Muscle layer of duodenum (tissue), 2 donors: ENCODE measurements around the gene CAMK1D.

ENCODE experiments used
- H3K27ac ChIP-seq: one replicate; pipeline ENCODE4 v1.7.0; 2013; ENCODE audit warnings: mild to moderate bottlenecking, low read length
- H3K27me3 ChIP-seq: one replicate; pipeline ENCODE4 v1.7.0; 2013; ENCODE audit warnings: low read depth, mild to moderate bottlenecking, control low read depth, low read length
- H3K36me3 ChIP-seq, 2 donors: one replicate each; pipeline ENCODE4 v1.7.0; 2013; ENCODE audit warnings: low read length in 2 of 2, control low read depth in 1 of 2, mild to moderate bottlenecking in 1 of 2; ENCODE audit not compliant: insufficient read depth in 2 of 2, control insufficient read depth in 1 of 2
- H3K4me1 ChIP-seq, 2 donors: one replicate each; pipeline ENCODE4 v1.7.0; 2013; ENCODE audit warnings: low read length in 2 of 2, mild to moderate bottlenecking in 2 of 2, control low read depth in 1 of 2, moderate library complexity in 1 of 2; ENCODE audit not compliant: insufficient read depth in 2 of 2, control insufficient read depth in 1 of 2
- H3K4me3 ChIP-seq, 2 donors: one replicate each; pipeline ENCODE4 v1.7.0; 2013; ENCODE audit warnings: low read length in 2 of 2, low read depth in 1 of 2, mild to moderate bottlenecking in 1 of 2
- H3K9me3 ChIP-seq, 2 donors: one replicate each; pipeline ENCODE4 v1.7.0; 2013; ENCODE audit warnings: low read length in 2 of 2, control low read depth in 1 of 2, mild to moderate bottlenecking in 1 of 2; ENCODE audit not compliant: control insufficient read depth in 1 of 2
- donor health status: healthy.

The CAMK1D gene

DNA sequence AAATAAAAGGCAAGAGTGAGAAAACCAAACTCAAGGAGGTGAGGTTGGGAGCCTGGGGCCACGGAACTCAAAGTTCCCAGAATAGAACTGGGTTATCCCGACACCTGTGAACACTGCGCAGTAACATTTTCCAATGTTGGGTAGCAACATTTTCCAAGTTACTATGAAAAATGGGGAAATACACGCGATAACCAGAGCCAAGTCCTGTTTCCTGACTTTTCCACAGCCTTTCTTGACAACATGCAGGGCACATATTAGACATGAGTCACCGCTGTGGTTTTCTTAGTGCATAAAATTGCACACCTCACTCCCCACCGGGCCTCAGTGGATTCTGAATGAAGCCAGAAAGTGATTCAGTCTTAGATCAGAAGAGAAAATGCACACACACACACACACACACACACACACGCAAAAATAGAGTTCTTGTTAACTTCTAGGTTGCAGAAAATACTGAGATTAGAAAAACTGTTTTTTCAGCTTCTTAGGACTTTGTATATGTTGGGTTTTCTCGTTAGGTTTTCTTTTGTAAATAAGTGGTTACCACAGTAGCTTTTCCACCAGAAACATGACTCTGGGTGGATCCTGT lies 70.0 kb downstream of the CAMK1D start:
- no peaks in the 10 kb centered on the region for H3K27me3 ChIP-seq
- H3K36me3 ChIP-seq = no peaks in the 10 kb centered on the region
- no peak overlapping the region for H3K27ac ChIP-seq
- no peak overlapping the region for H3K4me3 ChIP-seq
- no peaks in the 10 kb centered on the region for H3K9me3 ChIP-seq
- H3K4me1 ChIP-seq = peaks cover 0 to 11% of the 10 kb centered on the region in 2 donors

- Histone ChIP-seq H3K27me3 (no peaks in the 10 kb centered on the region), H3K4me1 (peaks cover 0 to 11% of the 10 kb centered on the region in 2 donors), H3K9me3 (no peaks in the 10 kb centered on the region), H3K4me3 (no peak overlapping the region), H3K36me3 (no peaks in the 10 kb centered on the region), H3K27ac (no peak overlapping the region)
Observed at GRCh38 chr10:12420530-12421120, 71.3 kb downstream of the CAMK1D start.

- no peak overlapping the region for H3K27ac ChIP-seq
- H3K9me3 ChIP-seq = no peaks in the 10 kb centered on the region
- H3K36me3 ChIP-seq = no peaks in the 10 kb centered on the region
- no peaks in the 10 kb centered on the region for H3K27me3 ChIP-seq
- H3K4me1 ChIP-seq = peaks cover 0 to 5% of the 10 kb centered on the region in 2 donors
- H3K4me3 ChIP-seq = no peak overlapping the region
Observed at GRCh38 chr10:12422189-12422588, 72.8 kb downstream of the CAMK1D start.

DNA sequence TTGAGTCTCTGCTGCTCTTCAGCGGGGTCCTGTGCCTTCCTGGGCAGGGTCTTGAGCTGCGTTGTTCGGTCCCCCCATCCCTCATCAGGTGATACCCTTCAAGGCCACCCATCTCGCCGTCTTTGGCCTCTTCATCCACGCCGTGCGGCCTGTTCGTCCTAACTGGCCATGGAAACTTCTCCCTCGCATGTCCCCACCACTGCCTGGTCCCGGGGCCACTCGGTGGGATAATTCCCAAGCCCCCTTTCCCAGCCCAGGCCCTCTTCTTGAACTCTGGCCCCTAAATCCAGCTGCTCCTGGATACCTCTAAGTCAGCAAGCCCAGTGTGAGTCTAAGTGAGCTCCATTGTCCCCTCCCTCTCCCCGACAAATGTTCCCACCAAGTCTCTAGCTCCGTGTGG lies 74.5 kb downstream of the CAMK1D start:
- Histone ChIP-seq H3K9me3 (no peaks in the 10 kb centered on the region), H3K4me1 (peaks cover 0 to 5% of the 10 kb centered on the region in 2 donors), H3K27ac (no peak overlapping the region), H3K27me3 (no peaks in the 10 kb centered on the region), H3K4me3 (no peak overlapping the region), H3K36me3 (no peaks in the 10 kb centered on the region)

- Histone ChIP-seq H3K36me3 (no peaks in the 10 kb centered on the region), H3K27ac (no peak overlapping the region), H3K27me3 (no peaks in the 10 kb centered on the region), H3K9me3 (no peaks in the 10 kb centered on the region), H3K4me1 (no peaks in the 10 kb centered on the region), H3K4me3 (no peak overlapping the region)
Observed at GRCh38 chr10:12427276-12427675, 77.9 kb downstream of the CAMK1D start.

- Histone ChIP-seq H3K27ac (no peak overlapping the region), H3K27me3 (no peaks in the 10 kb centered on the region), H3K4me1 (no peaks in the 10 kb centered on the region), H3K36me3 (no peaks in the 10 kb centered on the region), H3K9me3 (no peaks in the 10 kb centered on the region), H3K4me3 (no peak overlapping the region)
Observed at GRCh38 chr10:12428447-12429135, 79.2 kb downstream of the CAMK1D start.

GRCh38 chr10:12430406-12430982 lies 81.1 kb downstream of the CAMK1D start:
- H3K4me3 ChIP-seq = no peak overlapping the region
- no peaks in the 10 kb centered on the region for H3K36me3 ChIP-seq
- no peak overlapping the region for H3K27ac ChIP-seq
- H3K4me1 ChIP-seq = peaks cover 0 to 3% of the 10 kb centered on the region in 2 donors
- no peaks in the 10 kb centered on the region for H3K9me3 ChIP-seq
- no peaks in the 10 kb centered on the region for H3K27me3 ChIP-seq

- Histone ChIP-seq H3K27ac (no peak overlapping the region), H3K9me3 (no peaks in the 10 kb centered on the region), H3K36me3 (no peaks in the 10 kb centered on the region), H3K27me3 (no peaks in the 10 kb centered on the region), H3K4me1 (peaks cover 0 to 4% of the 10 kb centered on the region in 2 donors), H3K4me3 (no peak overlapping the region)
Observed at GRCh38 chr10:12431151-12432101, 82.1 kb downstream of the CAMK1D start.

DNA sequence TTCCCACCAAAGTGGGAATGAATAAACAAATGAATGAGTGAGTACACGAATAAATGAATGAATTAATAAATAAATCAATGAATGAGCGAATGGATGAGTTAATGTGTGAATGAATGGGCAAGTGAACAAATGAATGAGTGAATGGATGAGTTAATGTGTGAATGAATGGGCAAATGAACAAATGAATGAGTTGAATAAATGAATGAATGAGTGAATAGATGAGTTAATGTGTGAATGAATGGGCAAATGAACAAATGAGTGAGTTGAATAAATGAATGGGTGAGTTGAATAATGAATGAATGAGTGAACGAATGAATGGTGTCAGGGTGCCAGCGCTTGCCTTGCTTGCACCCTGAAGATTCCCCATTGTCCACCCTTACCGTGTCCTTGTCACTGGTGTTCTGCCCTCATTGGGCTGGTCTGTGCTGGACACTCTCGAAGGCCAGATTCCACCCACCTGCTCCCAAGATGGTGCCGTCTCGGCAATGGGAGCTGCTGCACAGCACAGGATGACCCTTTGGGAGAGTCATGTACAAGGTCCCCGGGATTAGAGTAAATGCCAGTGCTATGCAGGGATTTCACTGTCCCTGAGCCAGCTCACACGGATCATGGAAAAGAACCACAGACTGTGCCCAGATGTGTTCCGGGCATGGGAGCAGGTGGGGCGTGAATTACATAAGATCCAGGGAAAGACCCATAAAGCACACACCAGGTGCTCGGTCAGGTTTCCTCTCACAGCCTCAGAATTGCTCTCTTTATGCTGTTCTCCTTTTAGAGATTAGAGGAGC lies 83.2 kb downstream of the CAMK1D start:
- Histone ChIP-seq H3K27ac (no peak overlapping the region), H3K4me3 (no peak overlapping the region)

GRCh38 chr10:12434277-12434676 lies 84.9 kb downstream of the CAMK1D start:
- no peak overlapping the region for H3K27ac ChIP-seq
- no peaks in the 10 kb centered on the region for H3K36me3 ChIP-seq
- no peak overlapping the region for H3K4me3 ChIP-seq
- no peaks in the 10 kb centered on the region for H3K27me3 ChIP-seq
- no peaks in the 10 kb centered on the region for H3K9me3 ChIP-seq
- H3K4me1 ChIP-seq = peaks cover 0 to 4% of the 10 kb centered on the region in 2 donors

More for the DNA sequence above, 83.2 kb downstream of the CAMK1D start:
- Histone ChIP-seq H3K9me3 (no peaks in the 10 kb centered on the region), H3K4me1 (peaks cover 0 to 4% of the 10 kb centered on the region in 2 donors), H3K27me3 (no peaks in the 10 kb centered on the region), H3K36me3 (no peaks in the 10 kb centered on the region)
